Pons (tissue), 1 donor: ENCODE measurements around the gene PERM1.
"Not testable (repeated sequence)": the region's sequence is repeated elsewhere in the genome, so short reads cannot be mapped to it uniquely, and the experiment has no call there.

Source experiments
- DNase-seq: peaks from one replicate; pipeline ENCODE4 v3.0.0-alpha.2; 2016; ENCODE audit warnings: low spot score

PERM1 gene

GRCh38 chr1:978835-979743 is 2.8 kb downstream of the PERM1 start:
- no peak for DNase-seq

- DNase-seq: no peak
These were observed 3.6 kb downstream of the PERM1 start for GRCh38 chr1:978069-978834.

GRCh38 chr1:976791-977190 is 5.1 kb downstream of the PERM1 start:
- DNase-seq: not testable (repeated sequence)

GRCh38 chr1:975896-976683 is 5.8 kb downstream of the PERM1 start:
- DNase-seq: no peak

GRCh38 chr1:975365-975764 is 6.5 kb downstream of the PERM1 start:
- no peak for DNase-seq

- no peak for DNase-seq
These were observed 7.1 kb downstream of the PERM1 start for GRCh38 chr1:974687-975328.

GRCh38 chr1:974293-974640 is 7.6 kb downstream of the PERM1 start:
- DNase-seq: no peak

- no peak for DNase-seq
These were observed 8.2 kb downstream of the PERM1 start for GRCh38 chr1:973459-974292.

- DNase-seq: no peak
These were observed 9.0 kb downstream of the PERM1 start for GRCh38 chr1:972726-973458.

GRCh38 chr1:971751-972506 is 10.0 kb downstream of the PERM1 start:
- DNase-seq: no peak

GRCh38 chr1:970973-971730 is 10.7 kb downstream of the PERM1 start:
- no peak for DNase-seq

GRCh38 chr1:970242-970972 is 11.5 kb downstream of the PERM1 start:
- DNase-seq: no peak

- no peak for DNase-seq
These were observed 12.5 kb downstream of the PERM1 start for GRCh38 chr1:969260-969855.

GRCh38 chr1:967466-968343 is 14.2 kb downstream of the PERM1 start:
- DNase-seq: no peak

GRCh38 chr1:966704-967300 is 15.1 kb downstream of the PERM1 start:
- no peak for DNase-seq

- DNase-seq: no peak
These were observed 15.7 kb downstream of the PERM1 start, which contains the start of gene PLEKHN1 for GRCh38 chr1:966135-966703. Gene PLEKHN1 (plus strand): TSS chr1:966482. CDS start chr1:966532, 50 bp downstream.
